Measurements from ENCODE around the gene SIGLEC5. TPM values are rescaled to one million over a fixed set of nuclear protein-coding genes. Genes with fewer than 3 reads are reported as not detected.

The SIGLEC5 gene
- total RNA-seq, 1 donor from 2014 or later, result not detected

- FAIRE-seq, result no peak
- Mint-ChIP-seq H3K9me3 (ENCODE audit: unreplicated experiment) (peaks cover 8% of the 10 kb centered on the region), H3K4me3 (ENCODE audit: unreplicated experiment) (no peak overlapping the region), H3K36me3 (ENCODE audit: low read depth, unreplicated experiment) (no peaks in the 10 kb centered on the region), H3K27ac (ENCODE audit: unreplicated experiment) (no peak overlapping the region), H3K27me3 (ENCODE audit: low read depth, unreplicated experiment) (peaks cover 5% of the 10 kb centered on the region), H3K4me1 (ENCODE audit: low read depth, unreplicated experiment) (no peaks in the 10 kb centered on the region)
- no peak overlapping the region for H3K9ac ChIP-seq (ENCODE audit: low read length)
- H3K27me3 ChIP-seq (ENCODE audit: insufficient read depth, low read length), result no peaks in the 10 kb centered on the region
- no peak overlapping the region for H3K4me3 ChIP-seq (ENCODE audit: insufficient read depth, low read depth, low read length)
- no peaks in the 10 kb centered on the region for H3K36me3 ChIP-seq (ENCODE audit: insufficient read depth, low read length)
- no peak overlapping the region for H3K4me2 ChIP-seq (ENCODE audit: low read length)
- H2AFZ ChIP-seq (ENCODE audit: low read depth, low read length), result no peak overlapping the region
- H3K9me3 ChIP-seq (ENCODE audit: insufficient read depth, low read depth, low read length), result no peaks in the 10 kb centered on the region
- TF ChIP-seq EZH2 (IDR thresholded peaks at IDR 0.05; ENCODE audit: insufficient read depth, low read length) (no peak), CTCF (IDR thresholded peaks at IDR 0.05; ENCODE audit: insufficient read depth, low read depth, low read length) (no peak)
- H3K79me2 ChIP-seq (ENCODE audit: insufficient read depth, low read length), result no peaks in the 10 kb centered on the region
- H4K20me1 ChIP-seq (ENCODE audit: insufficient read depth, low read length), result no peaks in the 10 kb centered on the region
- H3K4me1 ChIP-seq (ENCODE audit: insufficient read depth, low read length), result no peaks in the 10 kb centered on the region
- no peak overlapping the region for H3K27ac ChIP-seq (ENCODE audit: low read depth, low read length)
- no peak for DNase-seq (ENCODE audit: low read depth)
These were observed 14.2 kb downstream of the SIGLEC5 start for GRCh38 chr19:51615991-51616390.

GRCh38 chr19:51614789-51615188 lies 15.4 kb downstream of the SIGLEC5 start:
- H3K27ac ChIP-seq (ENCODE audit: low read depth, low read length), result no peak overlapping the region
- DNase-seq (ENCODE audit: low read depth) (no peak), FAIRE-seq (no peak)
- H3K4me1 Mint-ChIP-seq (ENCODE audit: low read depth, unreplicated experiment), result no peaks in the 10 kb centered on the region
- no peak overlapping the region for H3K4me2 ChIP-seq (ENCODE audit: low read length)
- no peak overlapping the region for H3K9ac ChIP-seq (ENCODE audit: low read length)
- no peak overlapping the region for H3K27ac Mint-ChIP-seq (ENCODE audit: unreplicated experiment)
- no peak for TF ChIP-seq EZH2 (IDR thresholded peaks at IDR 0.05; ENCODE audit: insufficient read depth, low read length)
- TF ChIP-seq CTCF (IDR thresholded peaks at IDR 0.05; ENCODE audit: insufficient read depth, low read depth, low read length), result no peak
- no peaks in the 10 kb centered on the region for H3K79me2 ChIP-seq (ENCODE audit: insufficient read depth, low read length)
- no peaks in the 10 kb centered on the region for H3K36me3 ChIP-seq (ENCODE audit: insufficient read depth, low read length)
- H2AFZ ChIP-seq (ENCODE audit: low read depth, low read length), result no peak overlapping the region
- H3K4me3 ChIP-seq (ENCODE audit: insufficient read depth, low read depth, low read length), result no peak overlapping the region
- H3K27me3 Mint-ChIP-seq (ENCODE audit: low read depth, unreplicated experiment), result peaks cover 5% of the 10 kb centered on the region
- no peaks in the 10 kb centered on the region for H3K27me3 ChIP-seq (ENCODE audit: insufficient read depth, low read length)
- H4K20me1 ChIP-seq (ENCODE audit: insufficient read depth, low read length), result no peaks in the 10 kb centered on the region
- peaks cover 8% of the 10 kb centered on the region for H3K9me3 Mint-ChIP-seq (ENCODE audit: unreplicated experiment)
- H3K36me3 Mint-ChIP-seq (ENCODE audit: low read depth, unreplicated experiment), result no peaks in the 10 kb centered on the region
- no peaks in the 10 kb centered on the region for H3K4me1 ChIP-seq (ENCODE audit: insufficient read depth, low read length)
- H3K9me3 ChIP-seq (ENCODE audit: insufficient read depth, low read depth, low read length), result no peaks in the 10 kb centered on the region
- no peak overlapping the region for H3K4me3 Mint-ChIP-seq (ENCODE audit: unreplicated experiment)

DNA sequence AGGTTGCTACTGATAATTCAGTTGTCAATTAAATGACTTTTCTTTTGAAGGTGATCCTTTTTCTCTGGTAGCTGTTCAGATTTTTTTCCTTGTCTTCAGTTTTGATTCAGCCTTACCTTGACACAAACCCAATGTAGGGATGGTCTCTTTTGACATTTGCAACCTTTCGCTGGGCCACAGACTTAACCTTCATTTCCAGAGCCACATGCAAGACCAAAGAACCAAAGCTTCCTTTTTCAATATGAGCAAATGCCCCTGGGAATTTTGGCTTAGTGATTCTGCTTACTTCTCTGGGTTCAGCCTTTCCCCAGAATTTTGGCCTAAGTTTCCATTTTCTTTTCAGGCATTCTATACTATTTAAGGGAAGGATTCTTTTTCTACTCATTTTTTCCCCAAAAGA lies 19.6 kb downstream of the SIGLEC5 start:
- H3K4me1 ChIP-seq (ENCODE audit: insufficient read depth, low read length), result no peaks in the 10 kb centered on the region
- H3K27ac Mint-ChIP-seq (ENCODE audit: unreplicated experiment), result no peak overlapping the region
- DNase-seq (ENCODE audit: low read depth) (no peak), FAIRE-seq (no peak)
- no peaks in the 10 kb centered on the region for H3K36me3 Mint-ChIP-seq (ENCODE audit: low read depth, unreplicated experiment)
- TF ChIP-seq CTCF (IDR thresholded peaks at IDR 0.05; ENCODE audit: insufficient read depth, low read depth, low read length), result no peak
- TF ChIP-seq EZH2 (IDR thresholded peaks at IDR 0.05; ENCODE audit: insufficient read depth, low read length), result no peak
- no peak overlapping the region for H3K4me3 Mint-ChIP-seq (ENCODE audit: unreplicated experiment)
- no peaks in the 10 kb centered on the region for H4K20me1 ChIP-seq (ENCODE audit: insufficient read depth, low read length)
- H3K36me3 ChIP-seq (ENCODE audit: insufficient read depth, low read length), result no peaks in the 10 kb centered on the region
- no peak overlapping the region for H3K4me2 ChIP-seq (ENCODE audit: low read length)
- no peak overlapping the region for H2AFZ ChIP-seq (ENCODE audit: low read depth, low read length)
- H3K9me3 ChIP-seq (ENCODE audit: insufficient read depth, low read depth, low read length), result no peaks in the 10 kb centered on the region
- H3K27me3 Mint-ChIP-seq (ENCODE audit: low read depth, unreplicated experiment), result peaks cover 18% of the 10 kb centered on the region
- H3K9ac ChIP-seq (ENCODE audit: low read length), result no peak overlapping the region
- peaks cover 8% of the 10 kb centered on the region for H3K9me3 Mint-ChIP-seq (ENCODE audit: unreplicated experiment)
- H3K27ac ChIP-seq (ENCODE audit: low read depth, low read length), result no peak overlapping the region
- H3K4me1 Mint-ChIP-seq (ENCODE audit: low read depth, unreplicated experiment), result no peaks in the 10 kb centered on the region
- H3K79me2 ChIP-seq (ENCODE audit: insufficient read depth, low read length), result no peaks in the 10 kb centered on the region
- no peak overlapping the region for H3K4me3 ChIP-seq (ENCODE audit: insufficient read depth, low read depth, low read length)
- no peaks in the 10 kb centered on the region for H3K27me3 ChIP-seq (ENCODE audit: insufficient read depth, low read length)
